Osteoblast (primary cell): ENCODE data around the gene PLCXD3. TPM values are rescaled to one million over a fixed set of nuclear protein-coding genes. Genes with fewer than 3 reads are reported as not detected.

Experiments used
- DNase-seq: peaks from one replicate; pipeline ENCODE4 v3.0.0; 2011; ENCODE audit warnings: low spot score, mixed read lengths; ENCODE audit not compliant: insufficient read length; ENCODE audit errors: missing footprints
- H2AFZ ChIP-seq: 2 replicates; pipeline ENCODE4 v1.6.0; 2011; ENCODE audit warnings: mild to moderate bottlenecking, low read length
- H3K27ac ChIP-seq: 2 replicates; pipeline ENCODE4 v1.5.1; 2011; ENCODE audit warnings: mild to moderate bottlenecking, low read depth, low read length, moderate library complexity
- H3K27me3 ChIP-seq: 2 replicates; pipeline ENCODE4 v1.6.0; 2012; ENCODE audit warnings: mild to moderate bottlenecking, control low read depth, inconsistent platforms, low read length, moderate library complexity; ENCODE audit not compliant: insufficient read depth
- H3K36me3 ChIP-seq: 2 replicates; pipeline ENCODE4 v1.5.1; 2011; ENCODE audit warnings: mild to moderate bottlenecking, low read length, control low read depth, moderate library complexity; ENCODE audit not compliant: insufficient read depth
- H3K4me1 ChIP-seq: 2 replicates; pipeline ENCODE4 v1.5.1; 2011; ENCODE audit warnings: mild to moderate bottlenecking, low read length, control low read depth, moderate library complexity; ENCODE audit not compliant: insufficient read depth
- H3K4me2 ChIP-seq: 2 replicates; pipeline ENCODE4 v1.6.0; 2011; ENCODE audit warnings: mild to moderate bottlenecking, low read length; ENCODE audit not compliant: insufficient read depth
- H3K4me3 ChIP-seq: fragments of 200-600 bp; sonication (generic); 3 replicates; pipeline ENCODE4 v1.5.1; 2012; ENCODE audit warnings: mild to moderate bottlenecking, low read length, inconsistent platforms; ENCODE audit not compliant: insufficient read depth
- H3K79me2 ChIP-seq: 2 replicates; pipeline ENCODE4 v1.6.0; 2012; ENCODE audit warnings: mild to moderate bottlenecking, low read length, control low read depth, inconsistent platforms; ENCODE audit not compliant: insufficient read depth
- H3K9me3 ChIP-seq: 2 replicates; pipeline ENCODE4 v1.5.1; 2011; ENCODE audit warnings: low read depth, low read length, control low read depth
- H4K20me1 ChIP-seq: 2 replicates; pipeline ENCODE4 v1.6.0; 2012; ENCODE audit warnings: mild to moderate bottlenecking, low read length, control low read depth; ENCODE audit not compliant: insufficient read depth
- CTCF ChIP-seq: IDR thresholded peaks from 2 replicates; pipeline ENCODE4 v1.5.1; 2011; ENCODE audit warnings: mild to moderate bottlenecking, low read depth, low read length, moderate library complexity; ENCODE audit errors: extremely low read depth
- total RNA-seq: library from RNA; depleted of rRNA; stranded (reverse); fragments of >200 nt; gene quantifications from 2 replicates; pipeline ENCODE4 v1.2.3, GENCODE V29; 2012

The PLCXD3 gene
- total RNA-seq, 1 donor: 0.36 TPM

DNA sequence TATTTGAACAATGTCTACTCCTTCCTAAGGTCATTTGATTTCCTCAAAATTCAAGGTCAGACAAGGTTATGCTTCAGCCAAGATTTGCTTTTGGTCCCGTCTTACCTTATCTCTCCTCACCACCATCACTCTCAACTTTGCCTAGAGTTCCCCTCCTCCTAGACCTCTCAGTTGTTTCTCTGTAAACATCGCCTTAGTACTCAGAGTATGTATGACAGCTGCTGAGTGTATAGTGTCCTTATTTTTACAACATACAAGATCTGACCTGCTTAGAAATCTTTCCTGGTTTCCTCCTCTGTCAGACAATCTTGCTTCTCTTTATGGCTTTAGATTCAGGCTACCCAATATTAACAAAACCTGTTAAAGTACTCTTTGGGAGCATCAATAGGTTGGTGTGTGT, 247.1 kb downstream of the PLCXD3 start:
- no peaks in the 10 kb centered on the region for H3K9me3 ChIP-seq
- H3K4me3 ChIP-seq: no peak overlapping the region
- DNase-seq: no peak
- H3K4me2 ChIP-seq: no peak overlapping the region
- peaks cover 5% of the 10 kb centered on the region for H3K27me3 ChIP-seq
- TF ChIP-seq CTCF: no peak
- H3K27ac ChIP-seq: no peak overlapping the region
- H3K79me2 ChIP-seq: no peaks in the 10 kb centered on the region
- H4K20me1 ChIP-seq: no peaks in the 10 kb centered on the region
- no peaks in the 10 kb centered on the region for H3K4me1 ChIP-seq
- no peaks in the 10 kb centered on the region for H3K36me3 ChIP-seq
- H2AFZ ChIP-seq: no peak overlapping the region
